Adrenal gland (tissue), 12 donors: ENCODE measurements around the gene HES5. TPM values are rescaled to one million over a fixed set of nuclear protein-coding genes. Genes with fewer than 3 reads are reported as not detected.

ENCODE experiments used
- DNase-seq, 7 donors: peaks; one replicate each; pipeline ENCODE4 v3.0.0-alpha.2; 2019 to 2020
- H3K27ac ChIP-seq, 5 donors: fragments of 200-600 bp; sonication (generic) in 4 of 5; 1 replicate in 3 of 5; 2 replicates in 2 of 5; pipeline versions ENCODE4 v1.5.1 to v1.8.0; 2016 to 2020; ENCODE audit warnings: mild to moderate bottlenecking in 1 of 5
- H3K27me3 ChIP-seq: fragments of 200-600 bp; 2 replicates; pipeline ENCODE4 v1.8.0; 2021
- H3K36me3 ChIP-seq, 2 donors: fragments of 200-600 bp; replicated peaks in 1 of 2; 1 replicate in 1 of 2; 2 replicates in 1 of 2; pipeline versions ENCODE4 v1.5.1 to v1.8.0; 2018 to 2022
- H3K4me1 ChIP-seq, 2 donors: fragments of 200-600 bp; replicated peaks in 1 of 2; 1 replicate in 1 of 2; 2 replicates in 1 of 2; pipeline versions ENCODE4 v1.5.1 to v1.8.0; 2018 to 2021
- H3K4me3 ChIP-seq, 4 donors: fragments of 200-600 bp; sonication (generic) in 3 of 4; one replicate each; pipeline ENCODE4 v1.5.1; 2016 to 2018
- H3K9me3 ChIP-seq, 3 donors: fragments of 200-600 bp; sonication (generic) in 1 of 3; replicated peaks in 1 of 3; 1 replicate in 2 of 3; 2 replicates in 1 of 3; pipeline versions ENCODE4 v1.5.1 to v1.8.0; 2016 to 2021
- CTCF ChIP-seq, 6 experiments: fragments of 450-650 bp in 4 of 6; fragments of 200-600 bp in 2 of 6; sonication (generic) in 1 of 6; IDR thresholded peaks; 1 replicate in 5 of 6; 2 replicates in 1 of 6; pipeline versions ENCODE4 v1.5.1 to v1.8.0; 2016 to 2021; ENCODE audit warnings: antibody characterized with exemption in 6 of 6, mild to moderate bottlenecking in 2 of 6, moderate library complexity in 1 of 6
- POLR2A ChIP-seq, 2 donors: fragments of 450-650 bp; IDR thresholded peaks; one replicate each; pipeline ENCODE4 v1.6.1; 2017; ENCODE audit warnings: antibody characterized with exemption in 2 of 2, mild to moderate bottlenecking in 2 of 2, moderate library complexity in 1 of 2
- WGBS, 4 donors: extraction: QIAGEN DNeasy Blood & Tissue Kit in 2 of 4; methylation state at CpG; one replicate each; pipeline versions ENCODE4 v1.1.5 to v1.1.7; 2013 to 2017; 5-methylcytosine and 5-hydroxymethylcytosine counted together
- intact Hi-C, 2 donors: fragments of 100-400 bp; cut with DNase I; formaldehyde crosslinking; loops; one replicate each; pipeline versions ENCODE4 v1.14.1 to v1.15.0; 2022 to 2023
- polyA plus RNA-seq, 3 donors: library from polyadenylated mRNA; stranded (reverse); fragments of 200-250 nt in 2 of 3; fragments of 350-450 nt in 1 of 3; fragmentation: Illumina TruSeq in 1 of 3; extraction: RNeasy Lipid Tissue Mini Kit (QIAGEN cat#74804) in 1 of 3; gene quantifications; one replicate each; pipeline ENCODE4 v1.2.3, GENCODE V29; 2013 to 2014
- total RNA-seq, 9 donors: library from RNA; depleted of rRNA in 4 of 9; stranded (reverse); fragments of >200 nt in 4 of 9; fragments of 120-200 nt in 1 of 9; fragmentation: NEBNext Ultra II Directional in 1 of 9; extraction: Animal tissue kit (Norgen Biotek cat#: 25700) in 1 of 9; gene quantifications; one replicate each; pipeline versions ENCODE4 v1.1.0 to v1.2.4, GENCODE V29; 2013 to 2023
- donor health status: healthy with polysubstance abuse.
- donor health status: Bipolar disorder and iron deficiency.
- donor health status: DM: yes; HTN: yes; CAD: no.
- donor health status: DM: no; HTN: no; CAD: no.
- donor health status: DM: no; HTN: no; CAD: no.
- donor health status: DM: yes; HTN: yes; CAD: no.

HES5 gene
- total and polyA plus RNA-seq, 12 donors, result 0.28 TPM; not detected in 11

GRCh38 chr1:2547210-2548067, 17.4 kb upstream of the HES5 start:
- Histone ChIP-seq H3K27ac (peak overlapping the region; percentile 91 to 98 (median 95)), H3K36me3 (no peaks in the 10 kb centered on the region), H3K27me3 (no peaks in the 10 kb centered on the region), H3K4me1 (peaks cover 41 to 50% of the 10 kb centered on the region in 2 donors), H3K9me3 (no peaks in the 10 kb centered on the region), H3K4me3 (peak overlapping the region in 2 of 4 donors; percentile 32 to 62)
- intact Hi-C loops, result loop anchor here (5.0 to 10.0 kb wide), 3 partner anchors 130 to 353 kb away; partner anchors contain the start of genes FAAP20 (in 1 of the 2) and PEX10 (in 1 of the 2)
- TF ChIP-seq POLR2A (IDR thresholded peaks at IDR 0.05), result no peak
- 14 to 29% (median 25%) methylated on average over 8 to 27 of the region's 27 CpGs for WGBS, 4 donors
- DNase-seq, result peak in 2 of 7 donors; percentile 28 to 72

- no peaks in the 10 kb centered on the region for H3K36me3 ChIP-seq
- no peaks in the 10 kb centered on the region for H3K27me3 ChIP-seq
- peak; percentile 83 to 91 (median 86) for DNase-seq
- H3K4me1 ChIP-seq, result peaks cover 41 to 50% of the 10 kb centered on the region in 2 donors
- intact Hi-C loops, result loop anchor here (5.0 to 10.0 kb wide), 3 partner anchors 129 to 352 kb away; partner anchors contain the start of genes FAAP20 (in 1 of the 2) and PEX10 (in 1 of the 2)
- 0 to 2% (median 1%) methylated on average over 9 to 52 of the region's 52 CpGs for WGBS, 4 donors
- H3K27ac ChIP-seq, result peak overlapping the region; percentile 24 to 98 (median 92)
- peak overlapping the region in 2 of 4 donors; percentile 32 to 62 for H3K4me3 ChIP-seq
- TF ChIP-seq POLR2A (IDR thresholded peaks at IDR 0.05) (peak in 1 of 2 donors; percentile 27), CTCF (IDR thresholded peaks at IDR 0.05) (peak in 4 of 6 experiments; percentile 27 to 49 (median 35))
- H3K9me3 ChIP-seq, result no peaks in the 10 kb centered on the region
Measured at GRCh38 chr1:2546515-2547209, 16.6 kb upstream of the HES5 start.

GRCh38 chr1:2545754-2546514, 15.9 kb upstream of the HES5 start:
- intact Hi-C loops, result loop anchor here (5.0 to 10.0 kb wide), 3 partner anchors 129 to 351 kb away; partner anchors contain the start of genes FAAP20 (in 1 of the 2) and PEX10 (in 1 of the 2)
- TF ChIP-seq CTCF (IDR thresholded peaks at IDR 0.05), result no peak
- peak in 1 of 2 donors; percentile 38 for TF ChIP-seq POLR2A (IDR thresholded peaks at IDR 0.05)
- H3K36me3 ChIP-seq, result no peaks in the 10 kb centered on the region
- H3K27ac ChIP-seq, result peak overlapping the region; percentile 24 to 98 (median 92)
- peak overlapping the region in 2 of 4 donors; percentile 32 to 62 for H3K4me3 ChIP-seq
- H3K4me1 ChIP-seq, result peaks cover 41 to 50% of the 10 kb centered on the region in 2 donors
- no peaks in the 10 kb centered on the region for H3K9me3 ChIP-seq
- no peaks in the 10 kb centered on the region for H3K27me3 ChIP-seq
- 2 to 20% (median 7%) methylated on average over 2 to 42 of the region's 43 CpGs for WGBS, 4 donors
- DNase-seq, result peak; percentile 93 to 97 (median 94)
